Measurements from ENCODE around the gene SLC25A44.
A peak's percentile ranks its signal among the peaks of the same experiment; 100 is the strongest.

SLC25A44 gene, protein sequence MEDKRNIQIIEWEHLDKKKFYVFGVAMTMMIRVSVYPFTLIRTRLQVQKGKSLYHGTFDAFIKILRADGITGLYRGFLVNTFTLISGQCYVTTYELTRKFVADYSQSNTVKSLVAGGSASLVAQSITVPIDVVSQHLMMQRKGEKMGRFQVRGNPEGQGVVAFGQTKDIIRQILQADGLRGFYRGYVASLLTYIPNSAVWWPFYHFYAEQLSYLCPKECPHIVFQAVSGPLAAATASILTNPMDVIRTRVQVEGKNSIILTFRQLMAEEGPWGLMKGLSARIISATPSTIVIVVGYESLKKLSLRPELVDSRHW

DNA sequence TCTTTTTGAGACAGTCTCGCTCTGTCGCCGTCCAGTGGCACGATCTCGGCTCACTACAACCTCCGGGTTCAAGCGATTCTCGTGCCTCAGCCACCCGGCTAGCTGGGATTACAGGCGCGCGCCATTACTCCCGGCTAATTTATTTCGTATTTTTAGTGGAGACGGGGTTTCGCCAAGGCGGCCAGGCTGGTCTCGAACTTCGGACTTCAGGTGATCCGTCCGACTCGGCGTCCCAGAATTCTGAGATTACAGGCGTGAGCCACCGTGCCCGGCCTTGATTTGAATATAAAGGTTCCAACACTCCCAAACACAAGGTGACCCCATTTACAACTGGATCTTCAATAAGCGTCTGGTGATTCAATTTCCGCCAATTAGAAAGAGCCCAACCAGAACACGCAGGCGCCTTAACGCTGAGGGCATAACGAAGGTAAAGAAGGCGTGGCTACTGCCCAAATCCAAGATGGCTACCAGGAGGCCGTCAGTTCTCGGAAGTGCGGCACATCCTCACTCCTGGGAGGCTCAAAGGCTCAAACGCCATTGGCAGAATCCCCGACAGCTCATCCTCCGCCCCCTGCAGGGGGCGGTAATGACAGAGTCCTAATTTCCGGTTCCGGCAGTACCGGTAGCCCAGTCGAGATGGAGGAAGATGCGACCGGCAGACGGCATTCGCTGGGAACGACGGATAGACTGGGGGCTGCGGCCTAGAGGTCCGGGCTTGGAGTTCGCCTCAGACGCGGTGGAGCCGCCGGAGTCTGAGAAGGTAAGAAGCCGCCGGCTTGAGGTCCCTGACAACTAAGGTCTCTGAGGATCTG lies at the start of gene SLC25A44:
SLC25A44 (plus strand) TSS at position 617 of the 812 bp plus-strand sequence. CDS start 5,744 bp downstream, outside the sequence.
- no peak for TF ChIP-seq ZNF274 (IDR thresholded peaks at IDR 0.05; ENCODE audit: low read depth, low read length)
- peak within 1 kb of the TSS; percentile 76 for H3K4me3 ChIP-seq (ENCODE audit: low read length)

GRCh38 chr1:156144742-156145141 lies 49.2 kb upstream of the SLC25A44 start:
- no peak for TF ChIP-seq ZNF274 (IDR thresholded peaks at IDR 0.05; ENCODE audit: low read depth, low read length)
- H3K4me3 ChIP-seq (ENCODE audit: low read length), result no peak overlapping the region

GRCh38 chr1:156145650-156146019 lies 48.3 kb upstream of the SLC25A44 start:
- no peak overlapping the region for H3K4me3 ChIP-seq (ENCODE audit: low read length)
- TF ChIP-seq ZNF274 (IDR thresholded peaks at IDR 0.05; ENCODE audit: low read depth, low read length), result no peak

DNA sequence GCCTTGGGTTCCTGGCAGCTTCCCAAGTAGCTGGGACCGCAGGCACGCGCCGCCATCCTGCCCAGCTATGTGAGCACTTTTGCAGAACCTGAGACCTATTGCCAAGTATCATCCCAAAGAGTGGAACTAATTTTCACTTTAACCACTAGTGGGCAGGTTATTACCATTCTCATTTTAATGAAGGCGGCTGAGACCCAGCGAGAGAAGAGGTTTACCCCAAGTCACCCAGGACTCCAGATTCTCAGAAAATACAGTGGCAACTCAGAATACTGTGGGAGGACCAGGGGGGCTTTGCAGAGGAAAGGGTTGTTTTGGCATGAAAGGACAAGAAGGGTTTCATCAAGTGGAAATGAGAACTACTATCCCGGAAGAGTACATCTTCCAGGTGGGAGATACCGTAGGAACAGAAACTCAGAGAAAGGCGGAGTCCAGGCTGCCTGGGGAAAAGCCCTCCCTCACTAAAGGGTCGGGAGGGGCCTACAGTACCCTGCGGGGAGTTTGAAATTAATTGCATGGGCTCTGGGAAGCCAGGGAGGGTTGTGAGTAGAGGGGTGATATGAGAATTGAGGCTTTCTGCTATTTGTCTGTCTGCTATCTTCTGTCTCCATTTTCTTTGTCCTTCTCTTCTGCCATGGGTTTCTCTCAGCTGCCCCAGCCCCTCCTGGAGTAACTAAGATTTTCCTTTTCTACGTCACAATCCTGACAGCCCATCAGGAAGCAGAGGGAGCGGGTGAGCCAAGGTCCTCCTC lies 47.7 kb upstream of the SLC25A44 start:
- H3K4me3 ChIP-seq (ENCODE audit: low read length), result peak overlapping the region; percentile 3; the same call in 1 of the 2 replicates
- no peak for TF ChIP-seq ZNF274 (IDR thresholded peaks at IDR 0.05; ENCODE audit: low read depth, low read length)

- no peak overlapping the region; the same call in 1 of the 2 replicates for H3K4me3 ChIP-seq (ENCODE audit: low read length)
- no peak for TF ChIP-seq ZNF274 (IDR thresholded peaks at IDR 0.05; ENCODE audit: low read depth, low read length)
Observed at GRCh38 chr1:156146769-156147405, 47.0 kb upstream of the SLC25A44 start.

DNA sequence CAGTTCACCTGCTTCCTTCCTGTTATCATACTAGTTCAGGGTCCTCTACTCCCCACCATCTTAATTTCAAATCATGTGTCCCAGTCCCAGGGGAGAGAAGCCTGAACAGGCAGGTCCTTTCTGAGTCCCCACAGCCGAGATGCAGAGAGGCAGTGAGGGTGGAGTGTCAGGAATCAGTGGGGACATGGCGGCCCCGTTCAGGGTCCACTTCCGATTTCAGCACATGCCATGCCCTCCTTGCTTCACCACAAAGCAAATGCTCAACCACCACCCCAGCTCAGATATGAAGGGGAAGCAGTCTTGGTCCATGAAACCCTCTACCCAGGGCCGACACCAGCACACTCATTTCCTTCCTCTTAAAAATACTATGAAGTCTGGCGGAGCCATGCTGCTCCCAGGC lies 45.7 kb upstream of the SLC25A44 start:
- no peak for TF ChIP-seq ZNF274 (IDR thresholded peaks at IDR 0.05; ENCODE audit: low read depth, low read length)
- no peak overlapping the region for H3K4me3 ChIP-seq (ENCODE audit: low read length)

GRCh38 chr1:156149374-156150332 lies 44.3 kb upstream of the SLC25A44 start:
- H3K4me3 ChIP-seq (ENCODE audit: low read length), result peak overlapping the region; percentile 4; the same call in 1 of the 2 replicates
- TF ChIP-seq ZNF274 (IDR thresholded peaks at IDR 0.05; ENCODE audit: low read depth, low read length), result no peak

DNA sequence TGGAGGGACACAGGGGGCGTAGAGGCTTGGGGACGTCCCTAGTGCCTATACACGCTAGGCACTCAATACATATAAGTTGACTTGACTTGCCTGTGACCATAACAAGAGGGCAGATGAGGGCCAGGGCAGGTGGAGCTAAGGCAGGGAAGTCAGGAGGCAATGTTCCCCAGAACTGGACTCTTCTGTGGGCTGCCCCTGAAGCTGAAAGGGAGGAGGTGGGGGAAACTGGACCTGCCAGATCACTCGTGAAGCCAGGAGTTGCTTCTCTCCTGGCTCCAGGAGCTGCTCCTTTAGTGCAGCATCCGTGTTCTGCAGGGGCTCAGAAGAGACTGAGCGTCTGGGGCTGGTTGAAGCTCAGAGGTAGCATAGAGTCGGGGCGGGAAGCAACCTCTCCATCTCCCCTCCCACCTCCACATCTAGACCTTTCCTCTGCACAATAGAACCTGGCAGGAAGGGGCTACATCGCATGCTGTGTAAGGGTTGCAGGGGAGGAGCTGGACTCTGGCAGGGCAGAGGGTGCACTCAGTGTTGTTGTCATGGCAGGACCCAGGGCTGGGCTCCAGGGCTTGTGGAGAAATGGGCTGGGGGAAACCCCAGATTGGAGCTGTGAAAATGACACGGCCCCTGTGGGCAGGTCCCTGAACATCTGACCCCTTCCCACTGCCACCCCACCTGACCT lies 43.4 kb upstream of the SLC25A44 start:
- H3K4me3 ChIP-seq (ENCODE audit: low read length), result no peak overlapping the region; the same call in 1 of the 2 replicates
- no peak for TF ChIP-seq ZNF274 (IDR thresholded peaks at IDR 0.05; ENCODE audit: low read depth, low read length)

DNA sequence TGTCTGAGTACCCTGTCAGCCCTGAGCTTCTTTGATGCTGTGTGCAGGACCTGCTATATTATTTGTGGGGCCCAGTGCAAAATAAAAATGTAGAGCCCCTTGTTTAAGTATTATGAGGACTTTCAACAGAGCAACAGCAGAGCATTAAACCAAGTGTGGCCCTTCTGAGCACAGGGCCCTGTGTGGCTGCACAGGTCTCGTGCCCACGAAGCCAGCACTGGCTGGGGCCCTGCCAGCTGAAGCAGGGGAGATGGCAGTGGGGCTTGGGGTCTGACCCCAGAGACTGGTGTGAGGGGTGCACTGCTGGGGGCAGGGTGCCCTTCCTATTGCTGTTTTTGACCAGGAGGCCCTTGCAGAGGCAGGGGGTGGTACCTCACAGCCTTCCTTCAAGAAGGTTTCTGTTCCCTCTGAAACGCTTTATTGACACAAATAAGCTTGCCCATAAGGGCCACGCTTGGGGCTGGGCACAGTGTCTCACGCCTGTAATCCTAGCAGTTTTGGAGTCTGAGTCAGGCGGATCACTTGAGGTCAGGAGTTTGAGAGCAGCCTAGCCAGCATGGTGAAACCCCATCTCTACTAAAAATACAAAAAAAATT lies 42.7 kb upstream of the SLC25A44 start:
- no peak for TF ChIP-seq ZNF274 (IDR thresholded peaks at IDR 0.05; ENCODE audit: low read depth, low read length)
- H3K4me3 ChIP-seq (ENCODE audit: low read length), result no peak overlapping the region; the same call in 1 of the 2 replicates

GRCh38 chr1:156152628-156153027 lies 41.3 kb upstream of the SLC25A44 start:
- no peak overlapping the region for H3K4me3 ChIP-seq (ENCODE audit: low read length)
- no peak for TF ChIP-seq ZNF274 (IDR thresholded peaks at IDR 0.05; ENCODE audit: low read depth, low read length)

- no peak for TF ChIP-seq ZNF274 (IDR thresholded peaks at IDR 0.05; ENCODE audit: low read depth, low read length)
- peak within 1 kb of the TSS; percentile 62; the same call in 1 of the 2 replicates for H3K4me3 ChIP-seq (ENCODE audit: low read length)
Observed at GRCh38 chr1:156153362-156153761, 40.5 kb upstream of the SLC25A44 start, which contains the start of gene SEMA4A. SEMA4A (plus strand) TSS chr1:156153585; CDS start chr1:156154579, 994 bp downstream.

- TF ChIP-seq ZNF274 (IDR thresholded peaks at IDR 0.05; ENCODE audit: low read depth, low read length), result no peak
- peak overlapping the region; percentile 62; the same call in 1 of the 2 replicates for H3K4me3 ChIP-seq (ENCODE audit: low read length)
Observed at GRCh38 chr1:156154317-156154749, 39.6 kb upstream of the SLC25A44 start.
